Mucosa of rectum (tissue), 2 donors: ENCODE data around the gene MBNL1.

Experiments
- H3K27ac ChIP-seq, 2 donors: one replicate each; pipeline ENCODE4 v1.7.0; 2013; ENCODE audit warnings: inconsistent platforms in 2 of 2, low read depth in 2 of 2, low read length in 2 of 2
- H3K27me3 ChIP-seq, 2 donors: one replicate each; pipeline ENCODE4 v1.7.0; 2013; ENCODE audit warnings: low read length in 2 of 2; ENCODE audit not compliant: control insufficient read depth in 2 of 2, insufficient read depth in 2 of 2
- H3K36me3 ChIP-seq, 2 donors: one replicate each; pipeline ENCODE4 v1.7.0; 2013; ENCODE audit warnings: low read length in 2 of 2; ENCODE audit not compliant: control insufficient read depth in 2 of 2, insufficient read depth in 2 of 2
- H3K4me1 ChIP-seq, 2 donors: one replicate each; pipeline ENCODE4 v1.7.0; 2013; ENCODE audit warnings: low read length in 2 of 2, mild to moderate bottlenecking in 1 of 2; ENCODE audit not compliant: control insufficient read depth in 2 of 2, insufficient read depth in 2 of 2
- H3K4me3 ChIP-seq, 2 donors: one replicate each; pipeline ENCODE4 v1.7.0; 2013; ENCODE audit warnings: low read length in 2 of 2
- H3K9ac ChIP-seq, 2 donors: one replicate each; pipeline ENCODE4 v1.7.0; 2013; ENCODE audit warnings: low read length in 2 of 2, low read depth in 1 of 2, mild to moderate bottlenecking in 1 of 2
- H3K9me3 ChIP-seq, 2 donors: one replicate each; pipeline ENCODE4 v1.7.0; 2013; ENCODE audit warnings: low read length in 2 of 2; ENCODE audit not compliant: control insufficient read depth in 2 of 2
- donor health status: healthy.
- donor health status: Normal muscosa, but diverticular disease.

The MBNL1 gene

GRCh38 chr3:152499791-152500385 is 231.2 kb downstream of the MBNL1 start:
- H3K9me3 ChIP-seq = no peaks in the 10 kb centered on the region
- H3K4me1 ChIP-seq = no peaks in the 10 kb centered on the region
- no peak overlapping the region for H3K27ac ChIP-seq
- no peak overlapping the region for H3K9ac ChIP-seq
- H3K27me3 ChIP-seq = no peaks in the 10 kb centered on the region
- no peaks in the 10 kb centered on the region for H3K36me3 ChIP-seq
- no peak overlapping the region for H3K4me3 ChIP-seq

- Histone ChIP-seq H3K4me1 (no peaks in the 10 kb centered on the region), H3K4me3 (no peak overlapping the region), H3K9me3 (no peaks in the 10 kb centered on the region), H3K27ac (no peak overlapping the region), H3K36me3 (no peaks in the 10 kb centered on the region), H3K9ac (no peak overlapping the region), H3K27me3 (no peaks in the 10 kb centered on the region)
Measured at GRCh38 chr3:152505926-152506325, 237.2 kb downstream of the MBNL1 start.

- Histone ChIP-seq H3K4me1 (no peaks in the 10 kb centered on the region), H3K9ac (no peak overlapping the region), H3K27ac (no peak overlapping the region), H3K36me3 (no peaks in the 10 kb centered on the region), H3K9me3 (no peaks in the 10 kb centered on the region), H3K27me3 (no peaks in the 10 kb centered on the region), H3K4me3 (no peak overlapping the region)
Measured at GRCh38 chr3:152508705-152509104, 240.0 kb downstream of the MBNL1 start.

GRCh38 chr3:152511904-152512303 is 243.2 kb downstream of the MBNL1 start:
- Histone ChIP-seq H3K9ac (no peak overlapping the region), H3K27me3 (no peaks in the 10 kb centered on the region), H3K9me3 (no peaks in the 10 kb centered on the region), H3K27ac (no peak overlapping the region), H3K4me1 (no peaks in the 10 kb centered on the region), H3K36me3 (no peaks in the 10 kb centered on the region), H3K4me3 (no peak overlapping the region)

GRCh38 chr3:152513301-152513960 is 244.7 kb downstream of the MBNL1 start:
- no peaks in the 10 kb centered on the region for H3K9me3 ChIP-seq
- no peak overlapping the region for H3K4me3 ChIP-seq
- H3K4me1 ChIP-seq = no peaks in the 10 kb centered on the region
- H3K9ac ChIP-seq = no peak overlapping the region
- no peaks in the 10 kb centered on the region for H3K36me3 ChIP-seq
- H3K27me3 ChIP-seq = no peaks in the 10 kb centered on the region
- no peak overlapping the region for H3K27ac ChIP-seq
